Measurements from ENCODE around the gene HS1BP3. TPM values are rescaled to one million over a fixed set of nuclear protein-coding genes. Genes with fewer than 3 reads are reported as not detected.

HS1BP3 gene
- total and polyA plus RNA-seq, 2 of the 4 experiments (the other 2 are of a cell fraction): 9.0 to 14.8 TPM

GRCh38 chr2:20672201-20672951 lies 21.5 kb upstream of the HS1BP3 start:
- dilution Hi-C loops (cut with HindIII; ENCODE audit: low sequenced_read_pairs, unreplicated experiment): no loop called here
- Histone ChIP-seq H2AFZ (replicated peaks; ENCODE audit: low read length, poor library complexity) (no peak overlapping the region), H3K4ac (ENCODE audit: low read depth, low read length) (no peak overlapping the region), H3K4me2 (ENCODE audit: low read depth, low read length) (no peak overlapping the region), H3K9ac (ENCODE audit: low read depth, low read length) (no peak overlapping the region), H3K4me3 (ENCODE audit: insufficient read depth, low read depth, low read length) (no peak overlapping the region), H3K79me1 (ENCODE audit: low read depth in 1 of 2, low read length in 2 of 2) (no peaks in the 10 kb centered on the region), H3K23ac (ENCODE audit: low read depth, low read length) (no peak overlapping the region), H4K8ac (ENCODE audit: low read depth in 2 of 2, low read length in 2 of 2) (no peak overlapping the region), H4K91ac (ENCODE audit: insufficient read depth, low read depth, low read length) (no peak overlapping the region), H3K4me1 (ENCODE audit: control insufficient read depth, insufficient read depth, low read length) (peaks cover 7% of the 10 kb centered on the region; the same call in 1 of the 2 replicates), H3K9me3 (ENCODE audit: control insufficient read depth, insufficient read depth, low read length) (peaks cover 12% of the 10 kb centered on the region; the same call in 1 of the 2 replicates), H2AK9ac (replicated peaks; ENCODE audit: low read depth, low read length, poor library complexity) (no peak overlapping the region), H2BK120ac (ENCODE audit: low read depth, low read length) (no peak overlapping the region), H3K14ac (replicated peaks; ENCODE audit: low read depth, low read length) (no peak overlapping the region), H2BK20ac (ENCODE audit: low read depth, low read length) (no peak overlapping the region), H4K5ac (ENCODE audit: low read depth, low read length) (no peak overlapping the region), H3K27ac (ENCODE audit: insufficient read depth, low read length) (no peak overlapping the region), H3K9me1 (ENCODE audit: insufficient read depth, low read length) (peaks cover 5% of the 10 kb centered on the region; the same call in 1 of the 2 replicates), H4K20me1 (ENCODE audit: insufficient read depth, low read length) (no peaks in the 10 kb centered on the region; the same call in 1 of the 2 replicates), H3K27me3 (ENCODE audit: control insufficient read depth, insufficient read depth, low read length) (peaks cover 56% of the 10 kb centered on the region), H2BK15ac (ENCODE audit: low read depth, low read length) (no peak overlapping the region), H3K56ac (ENCODE audit: extremely low read depth, insufficient read depth, low read length) (no peak overlapping the region), H3K18ac (ENCODE audit: low read depth, low read length) (no peak overlapping the region), H2BK5ac (ENCODE audit: low read depth, low read length, poor library complexity, severe bottlenecking) (no peak overlapping the region), H2AK5ac (ENCODE audit: low read depth, low read length) (no peak overlapping the region), H3K36me3 (ENCODE audit: control insufficient read depth, insufficient read depth, low read length) (peaks cover 1% of the 10 kb centered on the region; the same call in 1 of the 2 replicates)
- POLR2A ChIA-PET (ENCODE audit: unreplicated experiment): no interaction called here
- 62% methylated on average over 2 of the region's 18 CpGs; no CpG with 5 or more reads in 1 of the 2 experiments for WGBS, 2 experiments (ENCODE audit: extremely low coverage in 2 of 2, insufficient read length in 1 of 2)
- no TSS peak for BruUV-seq (replicated peaks)
- in situ Hi-C loops (cut with MboI; ENCODE audit: low sequenced_read_pairs): loop anchor here (25.0 kb wide), 1 partner anchor 1090 kb away; no protein-coding TSS in a partner anchor
- ATAC-seq (ENCODE audit: low read depth) (no peak), DNase-seq (no peak)
- CTCF ChIA-PET: interaction anchor here (0.7 kb wide), 1 partner anchor 291 kb away, joined by 3 read pairs; no protein-coding TSS in a partner anchor
- TF ChIP-seq MAFK (IDR thresholded peaks at IDR 0.05; ENCODE audit: low read depth, low read length) (no peak), USF2 (IDR thresholded peaks at IDR 0.05; ENCODE audit: low read depth, low read length) (no peak), POLR2A (IDR thresholded peaks at IDR 0.05; ENCODE audit: low read depth, low read length) (no peak), RAD21 (IDR thresholded peaks at IDR 0.05; ENCODE audit: low read length) (no peak), FOS (IDR thresholded peaks at IDR 0.05; ENCODE audit: low read depth, low read length) (no peak), ELK1 (IDR thresholded peaks at IDR 0.05; ENCODE audit: borderline replicate concordance, low read depth, low read length) (no peak), BHLHE40 (IDR thresholded peaks at IDR 0.05; ENCODE audit: low read depth, low read length) (no peak), NFE2L2 (IDR thresholded peaks at IDR 0.05; ENCODE audit: low read depth, low read length) (no peak), MXI1 (IDR thresholded peaks at IDR 0.05; ENCODE audit: borderline replicate concordance, low read depth, low read length) (no peak), CEBPB (IDR thresholded peaks at IDR 0.05; ENCODE audit: low read depth, low read length) (no peak), MAZ (IDR thresholded peaks at IDR 0.05; ENCODE audit: borderline replicate concordance, low read depth, low read length) (no peak), SMC3 (IDR thresholded peaks at IDR 0.05; ENCODE audit: low read depth, low read length) (no peak), CHD1 (IDR thresholded peaks at IDR 0.05; ENCODE audit: low read depth, low read length) (no peak), RCOR1 (IDR thresholded peaks at IDR 0.05; ENCODE audit: insufficient replicate concordance, low read length) (no peak)
- intact Hi-C loops (cut with micrococcal nuclease): no loop called here
